HG02884 (cell line): ENCODE measurements around the gene NUPR1.
"Not testable (repeated sequence)": the region's sequence is repeated elsewhere in the genome, so short reads cannot be mapped to it uniquely, and the experiment has no call there.

Experiments used
- ATAC-seq: cut with Tn5 transposase; IDR thresholded peaks from one replicate; pipeline ENCODE4 v1.9.1; 2021; ENCODE audit warnings: mild to moderate bottlenecking, moderate library complexity; ENCODE audit not compliant: unreplicated experiment

NUPR1 gene, protein sequence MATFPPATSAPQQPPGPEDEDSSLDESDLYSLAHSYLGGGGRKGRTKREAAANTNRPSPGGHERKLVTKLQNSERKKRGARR

DNA sequence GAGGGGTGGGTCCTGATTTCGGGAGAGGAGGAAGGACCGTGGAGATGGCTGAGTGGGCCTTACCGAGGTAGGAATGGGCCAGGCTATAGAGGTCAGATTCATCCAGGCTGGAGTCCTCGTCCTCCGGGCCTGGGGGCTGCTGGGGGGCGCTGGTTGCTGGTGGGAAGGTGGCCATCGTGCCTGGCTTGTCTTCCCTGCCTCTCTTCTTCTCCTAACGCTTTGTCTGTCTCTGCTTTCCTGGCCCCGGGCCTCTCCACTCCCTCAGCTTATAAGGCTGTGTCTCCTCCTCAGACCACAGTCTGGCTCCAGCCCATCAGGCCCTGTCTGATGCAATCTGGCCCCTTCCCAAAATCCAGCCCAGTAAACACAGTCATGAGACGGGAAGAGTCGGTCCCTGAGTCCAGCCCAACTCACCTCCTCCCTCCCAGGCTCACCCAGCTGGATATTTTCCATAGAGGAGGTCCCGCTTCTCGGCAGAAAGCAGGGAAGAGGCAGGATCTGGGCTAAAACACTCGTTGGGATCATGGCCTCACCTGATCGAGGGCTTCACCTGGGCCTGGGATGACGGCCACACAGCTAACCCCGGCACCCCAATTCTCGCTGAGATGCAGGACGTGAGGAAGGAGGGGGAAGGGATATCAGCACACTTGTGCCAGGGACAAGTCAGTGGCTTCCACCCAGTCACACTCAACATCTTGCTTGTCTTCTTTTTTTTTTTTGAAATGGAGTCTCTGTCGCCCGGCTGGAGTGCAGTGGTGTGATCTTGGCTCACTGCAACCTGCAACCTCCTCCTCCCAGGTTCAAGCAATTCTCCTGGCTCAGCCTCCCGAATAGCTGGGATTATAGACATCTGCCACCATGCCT, at the start of gene NUPR1:
Gene NUPR1, minus strand, starts transcription at position 242 of the 864 bp plus-strand sequence. Its CDS starts 67 bp downstream, at position 175.
- ATAC-seq: no peak

DNA sequence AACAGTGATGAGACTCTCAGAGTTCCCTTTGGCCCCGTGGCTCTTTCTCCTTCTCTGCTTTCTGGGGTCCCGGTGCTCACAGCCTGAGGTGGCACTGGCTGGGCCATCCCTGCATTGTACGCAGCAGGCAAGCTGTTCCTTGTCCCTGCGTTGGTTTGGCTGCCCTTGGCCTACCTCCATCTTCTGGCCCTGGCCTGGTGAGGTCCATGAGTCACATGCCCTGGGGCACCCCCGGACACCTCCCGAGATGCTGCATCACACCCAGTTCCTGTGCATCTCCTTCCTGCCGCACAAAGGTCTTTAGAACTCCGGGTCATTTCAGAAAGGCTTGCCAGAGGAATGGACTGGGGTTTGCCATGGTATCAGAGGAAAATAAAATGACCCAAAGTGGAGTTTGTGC, 48.6 kb upstream of the NUPR1 start:
- no peak for ATAC-seq

DNA sequence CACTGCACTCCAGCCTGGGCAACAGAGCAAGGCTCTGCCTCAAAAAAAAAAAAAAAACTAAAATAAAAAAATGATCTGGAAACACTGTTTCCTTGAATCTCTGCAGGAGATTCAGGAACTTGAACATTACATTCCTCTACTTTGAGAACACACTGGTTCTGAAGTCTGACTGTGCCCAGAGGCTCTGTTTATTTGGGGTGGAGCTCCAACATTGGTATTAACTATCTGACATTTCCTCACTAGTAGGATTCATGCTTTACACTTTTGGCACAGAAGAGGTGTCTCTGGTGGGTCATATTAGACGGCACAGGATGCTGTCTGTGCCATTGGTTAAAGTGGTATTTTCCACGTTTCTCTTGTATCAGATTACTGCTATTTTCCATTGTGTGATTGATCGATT, 47.7 kb upstream of the NUPR1 start:
- ATAC-seq: no peak

DNA sequence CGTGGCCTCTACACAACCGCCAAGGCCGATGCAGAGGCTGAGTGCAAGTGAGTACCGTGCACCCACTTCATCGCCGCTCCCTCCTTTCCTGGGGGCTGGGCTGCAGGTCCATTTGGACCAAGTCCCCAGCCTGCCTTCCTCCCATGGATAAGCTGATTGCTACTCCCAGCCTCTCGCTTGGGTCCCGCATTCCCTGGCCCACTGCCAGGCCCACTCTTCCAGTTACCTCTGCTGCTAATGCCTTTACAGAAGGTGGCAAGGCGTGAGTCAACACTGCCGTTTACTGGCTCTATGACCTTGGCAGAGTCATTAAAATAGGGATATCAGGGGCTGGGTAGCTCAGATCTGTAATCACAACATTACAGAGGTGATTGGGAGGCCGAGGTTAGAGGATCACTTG, 46.9 kb upstream of the NUPR1 start:
- ATAC-seq: no peak

DNA sequence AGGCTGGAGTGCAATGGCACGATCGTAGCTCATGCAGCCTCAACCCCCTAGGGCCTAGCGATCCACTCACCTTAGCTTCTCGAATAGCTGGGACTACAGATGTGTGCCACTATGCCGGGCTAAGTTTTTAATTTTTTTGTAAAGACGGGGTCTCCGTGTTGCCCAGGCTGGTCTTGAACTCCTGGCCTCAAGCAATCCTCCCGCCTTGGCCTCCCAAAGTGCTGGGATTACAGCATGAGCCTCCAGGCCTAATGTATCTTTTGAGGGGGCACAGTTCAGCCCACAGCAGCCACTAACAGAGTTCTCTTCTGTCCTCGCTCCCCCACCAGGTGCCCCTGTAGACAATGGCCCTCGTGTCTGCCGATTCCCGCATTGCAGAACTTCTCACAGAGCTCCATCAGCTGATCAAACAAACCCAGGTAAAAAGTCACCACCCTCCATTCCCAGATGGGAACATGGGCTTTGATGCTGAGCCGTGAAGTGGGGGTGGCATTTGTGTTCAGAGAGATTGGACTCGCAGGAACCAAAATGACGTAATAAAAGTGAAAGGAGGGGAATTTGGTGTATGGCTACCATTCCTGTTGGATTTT, 42.0 kb upstream of the NUPR1 start:
- no peak for ATAC-seq

DNA sequence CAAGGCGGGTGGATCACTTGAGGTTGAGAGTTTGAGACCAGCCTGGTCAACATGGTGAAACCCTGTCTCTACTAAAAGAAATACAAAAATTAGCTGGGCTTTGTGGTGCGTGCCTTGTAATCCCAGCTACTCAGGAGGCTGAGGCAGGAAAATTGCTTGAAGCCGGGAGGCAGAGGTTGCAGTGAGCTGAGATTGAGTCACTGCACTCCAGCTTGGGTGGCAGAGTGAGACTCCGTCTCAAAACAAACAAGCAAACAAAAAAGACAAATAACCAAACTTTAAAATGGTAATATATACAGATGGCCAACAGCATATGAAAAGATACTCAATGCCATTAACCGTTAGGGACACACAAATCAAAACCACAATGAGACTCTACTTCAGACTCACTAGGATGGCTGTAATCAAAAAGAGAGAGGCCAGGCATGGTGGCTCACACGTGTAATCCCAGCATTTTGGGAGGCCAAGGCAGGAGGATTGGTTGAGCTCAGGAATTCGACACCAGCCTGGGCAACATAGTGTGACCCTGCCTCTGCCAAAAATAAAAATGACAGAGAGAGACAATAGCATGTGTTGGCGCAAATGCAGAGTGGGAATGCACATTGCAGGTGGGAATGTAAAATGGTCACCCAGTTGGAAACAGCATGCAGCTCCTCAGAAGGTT, 36.8 kb upstream of the NUPR1 start:
- no peak for ATAC-seq

DNA sequence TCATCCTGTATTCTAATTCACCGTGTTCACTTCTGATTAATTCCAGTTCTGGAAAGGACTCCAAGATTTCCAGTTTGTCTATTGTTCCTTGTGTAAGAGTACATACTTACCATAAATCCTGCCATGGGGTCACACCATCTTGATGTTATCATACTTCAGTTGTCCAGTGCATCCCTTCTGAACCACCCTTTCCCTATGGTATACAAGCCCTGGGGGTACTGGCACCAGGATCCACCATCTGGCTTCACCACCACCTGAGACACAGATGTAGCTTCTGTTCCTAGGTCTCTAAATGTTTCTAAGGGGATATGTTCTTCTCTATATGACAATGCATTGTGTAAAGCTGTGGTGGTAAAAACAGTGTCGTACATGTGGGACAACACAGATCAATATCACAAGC, 36.2 kb upstream of the NUPR1 start:
- no peak for ATAC-seq

DNA sequence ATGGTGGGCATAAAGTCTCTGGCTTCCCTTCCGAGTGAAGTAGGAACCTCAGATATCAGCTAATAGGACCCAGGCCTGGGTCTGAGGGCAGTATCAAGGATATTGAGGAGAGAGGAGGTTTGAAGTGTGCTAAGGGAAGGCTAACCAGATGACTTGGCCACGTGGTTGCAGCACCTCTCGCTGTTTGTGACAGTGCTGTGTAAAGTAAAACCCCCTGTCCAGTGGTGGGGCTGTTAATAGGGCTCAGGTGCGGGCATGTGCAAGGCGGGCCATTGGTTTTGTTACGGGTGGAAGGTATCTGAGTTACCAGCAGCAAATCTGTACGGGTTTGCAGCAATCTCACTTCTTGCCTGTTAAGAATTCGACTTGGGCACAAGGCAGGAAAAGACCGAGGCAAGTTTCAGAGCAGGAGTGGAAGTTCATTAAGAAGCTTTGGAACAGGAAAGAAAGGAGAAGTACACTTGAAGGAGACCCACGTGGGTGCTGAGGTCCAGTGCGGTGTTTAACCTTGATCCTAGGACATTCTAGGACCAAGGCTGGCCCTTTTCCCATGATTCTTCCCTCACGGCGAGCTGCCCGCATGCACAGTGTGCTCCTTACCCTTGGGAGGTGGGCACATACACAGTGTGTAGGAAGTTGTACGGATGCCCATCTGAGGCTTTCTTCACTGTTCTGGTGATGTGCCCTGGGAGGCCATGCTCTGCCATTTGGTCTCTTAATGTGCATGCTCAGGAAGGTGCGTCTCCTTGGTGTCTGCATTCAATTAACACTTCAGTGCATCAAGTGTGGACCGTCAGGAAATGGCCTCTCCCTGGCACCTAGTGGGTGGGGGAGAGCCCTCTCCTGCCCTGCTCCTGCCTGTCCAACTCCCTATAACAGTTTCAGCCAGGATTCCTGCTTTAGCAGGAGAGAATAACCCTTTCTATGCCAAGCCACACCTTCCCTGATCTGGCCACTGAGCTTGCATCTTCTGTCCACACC, 35.3 kb upstream of the NUPR1 start:
- no peak for ATAC-seq

DNA sequence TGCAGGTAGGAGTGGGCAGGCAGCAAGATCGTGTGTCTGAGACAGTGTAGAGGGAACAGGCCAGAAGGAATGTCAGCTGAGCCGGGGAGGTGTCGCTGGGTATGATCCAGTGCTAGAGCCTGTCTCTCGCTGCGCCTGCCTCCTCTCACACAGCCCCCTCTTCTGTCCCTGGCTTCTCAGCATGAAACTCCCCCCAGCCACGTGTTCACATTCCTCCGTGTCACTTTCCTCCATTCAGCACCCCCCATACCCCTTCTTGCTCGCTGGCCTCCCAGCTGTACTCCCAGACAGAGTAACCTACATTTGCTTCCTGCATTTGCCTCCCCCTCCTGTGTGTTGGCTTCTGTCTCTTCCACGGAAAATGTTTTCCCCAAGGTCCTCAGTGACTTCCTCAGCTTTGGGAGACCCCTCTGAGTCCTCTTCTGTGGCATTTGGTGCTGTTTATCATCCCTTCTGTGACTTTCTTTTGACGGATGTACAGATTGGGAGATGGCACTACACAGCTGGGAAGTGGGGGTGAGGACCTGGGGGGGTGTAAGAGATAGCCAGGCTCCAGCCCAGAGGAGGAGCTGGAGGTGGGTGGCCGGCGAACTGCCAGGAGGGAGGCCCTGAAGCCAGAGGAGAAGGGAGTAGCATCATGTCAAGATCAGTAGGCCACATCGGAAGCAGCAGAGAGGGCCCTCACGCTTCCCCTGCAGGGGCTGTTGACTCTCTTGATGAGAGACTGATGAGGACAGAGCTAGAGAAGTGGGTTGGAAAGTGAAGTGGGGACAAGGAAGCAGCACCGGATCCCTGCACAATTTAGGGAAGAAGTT, 34.1 kb upstream of the NUPR1 start:
- ATAC-seq: no peak

DNA sequence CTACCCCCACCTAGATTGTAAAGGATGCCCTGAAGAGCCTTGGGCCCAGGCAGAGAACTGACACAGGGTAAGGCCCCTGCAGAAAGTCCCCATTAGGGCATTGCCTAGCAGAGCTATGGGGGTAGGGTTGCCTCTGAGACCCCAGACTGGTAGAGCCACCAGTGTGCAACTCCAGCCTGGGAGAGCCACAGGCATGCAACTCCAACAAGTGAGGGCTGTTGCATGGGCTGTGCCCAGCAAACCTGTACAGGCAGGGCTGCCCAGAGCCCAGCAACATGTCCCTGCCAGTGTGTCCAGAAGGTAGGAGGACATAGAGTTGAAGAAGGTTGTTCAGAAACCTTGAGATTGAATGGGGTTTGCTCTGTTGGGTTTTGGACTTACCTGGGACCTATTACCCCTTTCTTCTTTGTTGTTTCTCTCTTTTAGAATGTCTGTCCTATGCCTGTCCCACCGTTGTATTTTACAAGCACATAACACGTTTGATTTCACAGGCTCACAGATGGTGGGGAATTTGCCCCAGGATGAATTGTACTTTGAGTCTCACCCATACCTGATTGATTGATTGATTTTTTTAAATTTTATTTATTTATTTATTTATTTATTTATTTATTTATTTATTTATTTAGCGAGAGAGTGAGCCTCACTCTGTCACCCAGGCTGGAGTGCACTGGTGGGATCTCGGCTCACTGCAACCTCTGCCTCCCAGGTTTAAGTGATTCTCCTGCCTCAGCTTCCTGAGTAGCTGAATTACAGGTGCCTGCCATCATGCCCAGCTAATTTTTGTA, 31.4 kb upstream of the NUPR1 start:
- no peak for ATAC-seq

DNA sequence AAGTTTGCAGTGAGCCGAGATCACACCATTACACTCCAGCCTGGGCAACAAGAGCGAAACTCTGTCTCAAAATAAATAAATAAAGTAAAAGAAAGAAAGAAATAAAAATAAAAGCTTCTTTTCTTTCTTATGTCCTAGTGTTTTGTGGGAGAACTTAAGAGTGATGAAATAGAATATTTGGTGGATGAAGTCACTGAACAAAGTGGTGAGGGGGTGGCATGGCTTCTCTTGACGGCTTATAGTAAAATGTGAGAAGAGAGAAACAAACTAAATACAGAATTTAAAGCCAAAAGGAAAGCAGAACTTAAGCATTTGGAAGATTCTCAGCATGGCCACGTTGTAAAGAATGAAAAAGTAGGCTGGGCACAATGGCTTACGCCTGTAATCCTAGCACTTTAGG, 30.2 kb upstream of the NUPR1 start:
- ATAC-seq: no peak

DNA sequence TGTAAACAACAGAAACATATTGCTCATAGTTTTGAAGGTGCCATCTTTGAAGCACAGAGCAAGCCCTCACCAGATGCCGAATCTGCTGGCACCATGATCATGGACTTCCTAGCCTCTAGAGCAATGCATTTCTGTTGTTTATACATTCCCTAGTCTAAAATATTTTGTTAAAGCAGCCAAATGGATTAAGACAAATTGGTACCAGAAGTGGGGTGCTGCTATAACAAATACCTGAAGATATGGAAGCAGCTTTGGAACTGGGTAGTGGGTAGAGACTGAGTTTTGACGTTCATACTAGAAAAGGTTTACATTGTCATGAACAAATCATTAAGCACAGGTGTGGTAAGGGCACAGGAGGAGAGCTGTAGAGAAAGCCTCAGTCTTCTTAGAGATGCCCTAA, 28.5 kb upstream of the NUPR1 start:
- no peak for ATAC-seq

DNA sequence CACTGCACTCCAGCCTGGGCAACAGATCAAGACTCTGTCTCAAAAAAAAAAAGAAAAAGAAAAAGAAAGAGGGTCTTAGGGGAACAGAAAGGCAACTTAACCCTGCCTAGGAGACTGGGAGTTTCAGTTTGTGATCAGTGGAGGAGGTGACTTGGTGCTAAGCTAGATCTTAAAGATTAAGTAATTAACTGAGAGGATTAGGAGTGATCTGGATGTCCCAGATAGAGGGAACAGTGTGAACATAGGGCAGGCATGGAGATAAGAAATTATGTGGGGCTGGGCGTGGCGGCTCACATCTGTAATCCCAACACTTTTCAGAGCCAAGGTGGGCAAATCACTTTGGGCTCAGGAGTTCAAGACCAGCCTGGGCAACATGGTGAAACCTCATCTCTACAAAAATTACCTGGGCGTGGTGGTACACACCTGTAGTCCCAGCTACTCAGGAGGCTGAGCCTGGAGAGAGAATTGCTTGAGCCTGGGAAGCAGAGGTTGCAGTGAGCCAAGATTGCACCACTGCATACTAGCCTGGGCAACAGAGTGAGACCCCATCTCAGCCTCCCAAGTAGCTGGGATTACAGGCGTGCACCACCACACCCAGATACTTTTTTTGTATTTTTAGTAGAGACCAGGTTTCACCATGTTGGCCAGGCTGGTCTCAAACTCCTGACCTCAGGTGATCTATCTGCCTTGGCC, 27.6 kb upstream of the NUPR1 start:
- not testable (repeated sequence) for ATAC-seq

DNA sequence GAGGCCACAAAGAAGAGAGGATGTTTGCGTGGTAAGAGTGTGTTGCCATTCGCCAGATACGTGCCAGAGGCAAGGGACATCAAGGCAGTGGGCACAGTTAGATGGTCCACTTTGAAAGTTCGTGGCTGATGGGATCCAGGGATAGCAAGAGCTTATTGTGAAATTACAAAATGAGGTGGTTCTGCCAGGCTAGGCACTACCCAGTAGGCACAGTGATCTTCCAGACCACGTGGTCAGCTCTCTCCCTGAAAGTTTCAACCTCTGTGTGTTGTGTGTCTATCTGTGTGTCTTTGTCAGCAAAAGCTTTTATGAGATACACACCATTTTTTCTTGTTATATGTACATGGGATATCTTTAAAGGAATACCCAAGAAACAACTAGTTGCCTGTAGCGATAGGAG, 24.4 kb upstream of the NUPR1 start:
- ATAC-seq: no peak

DNA sequence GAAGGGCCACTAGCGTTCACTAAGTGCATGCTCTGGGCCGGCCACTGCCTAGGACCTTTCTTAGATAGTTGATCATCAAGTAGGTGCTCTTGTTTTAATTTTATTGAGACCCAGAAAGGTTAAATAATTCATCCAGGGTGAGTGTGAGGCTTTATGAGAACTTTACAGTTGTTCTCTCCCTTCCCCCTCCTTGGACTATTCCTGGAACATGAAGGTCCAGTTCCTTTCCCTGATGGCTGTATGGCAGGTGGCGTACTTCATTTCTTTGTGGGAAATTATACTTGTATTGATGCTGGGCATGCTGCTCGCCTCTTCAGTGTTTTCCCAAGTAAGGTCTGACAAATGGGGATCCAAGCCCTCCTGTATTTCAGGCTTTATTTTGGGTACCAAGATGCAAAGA, 23.4 kb upstream of the NUPR1 start:
- ATAC-seq: no peak

DNA sequence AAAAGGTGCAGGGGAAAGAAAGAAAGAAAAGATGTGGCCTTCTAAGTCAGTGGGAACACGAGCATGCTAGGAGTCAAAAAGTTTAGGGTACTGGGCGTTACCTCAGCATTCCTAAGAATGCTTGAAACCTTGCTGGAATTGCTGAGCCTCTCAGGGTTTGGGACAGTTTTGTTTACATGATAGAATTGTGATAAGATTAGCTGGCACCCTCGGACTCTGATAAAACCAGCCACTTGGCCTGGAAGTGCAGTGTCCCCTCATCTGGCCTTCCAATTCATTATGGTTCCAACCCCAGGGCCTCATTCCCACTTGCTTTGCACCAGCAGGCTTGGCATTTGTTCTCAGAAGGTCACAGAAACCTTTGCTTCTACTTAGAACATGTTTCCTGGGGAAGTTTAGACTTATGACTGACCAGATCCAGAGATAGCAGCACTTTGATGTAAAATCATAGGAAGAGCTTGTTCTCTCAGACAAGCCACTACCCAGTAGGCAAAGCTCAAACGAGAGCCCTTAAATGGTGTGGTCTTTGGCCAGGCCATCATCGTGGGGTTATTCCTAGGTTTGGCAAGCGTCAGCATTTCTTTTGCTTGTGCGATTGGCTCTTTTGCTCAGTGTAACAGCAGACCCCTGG, 22.9 kb upstream of the NUPR1 start:
- no peak for ATAC-seq

DNA sequence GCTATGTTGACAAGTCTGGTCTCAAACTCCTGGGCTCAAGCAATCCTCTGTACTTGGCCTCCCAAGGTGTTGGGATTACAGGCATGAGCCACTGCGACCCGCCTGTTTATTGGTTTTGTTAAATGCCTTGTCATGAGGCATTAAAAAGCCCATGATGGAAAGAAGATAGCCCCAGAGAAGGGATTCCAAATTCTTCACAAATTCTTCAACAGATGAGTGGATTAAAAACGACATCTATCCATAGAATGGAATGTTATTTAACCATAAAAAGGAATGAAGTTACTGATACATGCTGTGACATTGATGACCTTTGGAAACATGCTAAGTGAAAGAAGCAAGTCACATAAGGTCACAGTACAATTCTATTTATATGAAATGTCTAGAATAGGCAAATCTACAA, 19.7 kb upstream of the NUPR1 start:
- ATAC-seq: no peak

DNA sequence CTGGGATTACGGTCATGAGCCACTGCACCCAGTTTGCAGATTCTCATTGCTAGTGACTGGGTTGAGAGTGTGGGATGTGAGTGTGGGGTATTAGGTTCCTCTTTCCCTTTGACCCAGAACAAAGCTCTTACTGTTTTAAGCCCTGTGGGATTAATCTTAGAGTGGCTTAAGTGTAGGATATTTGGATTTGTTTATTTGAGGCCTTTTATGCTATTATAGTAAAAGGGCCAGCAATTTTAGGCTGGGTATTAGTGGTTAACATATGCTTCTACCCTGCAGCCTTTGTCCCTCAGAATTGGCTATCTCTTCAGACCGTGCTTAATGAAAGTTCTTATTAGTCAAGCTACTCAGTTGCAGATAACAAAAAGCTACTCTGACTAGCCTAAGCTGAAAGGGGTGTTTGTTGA, 18.1 kb upstream of the NUPR1 start:
- no peak for ATAC-seq
